HepG2 (cell line): ENCODE measurements around the gene PYGO2. TPM values are rescaled to one million over a fixed set of nuclear protein-coding genes. Genes with fewer than 3 reads are reported as not detected.

Experiments used
- CTCF ChIP-seq: sonication (generic); formaldehyde crosslinking; IDR thresholded peaks from 2 replicates; pipeline ENCODE4 v1.5.0; 2020; ENCODE audit warnings: mild to moderate bottlenecking, missing genetic modification reagents, moderate library complexity
- EED ChIP-seq: sonication (generic); formaldehyde crosslinking; IDR thresholded peaks from 2 replicates; pipeline ENCODE4 v1.5.0; 2020; ENCODE audit warnings: mild to moderate bottlenecking, missing genetic modification reagents
- FOXM1 ChIP-seq: sonication (generic); formaldehyde crosslinking; IDR thresholded peaks from 2 replicates; pipeline ENCODE4 v1.5.0; 2020; ENCODE audit warnings: missing genetic modification reagents
- HBP1 ChIP-seq: IDR thresholded peaks from 2 replicates; pipeline ENCODE4 v1.6.1; 2016; ENCODE audit warnings: low read depth, control low read depth
- HOXA9 ChIP-seq: sonication (generic); formaldehyde crosslinking; IDR thresholded peaks from 2 replicates; pipeline ENCODE4 v1.8.1; 2022; ENCODE audit warnings: missing genetic modification reagents, mild to moderate bottlenecking, moderate library complexity, borderline replicate concordance
- NFATC3 ChIP-seq: sonication (generic); formaldehyde crosslinking; IDR thresholded peaks from 2 replicates; pipeline ENCODE4 v1.5.1; 2020; ENCODE audit warnings: mild to moderate bottlenecking, missing genetic modification reagents
- PHF20 ChIP-seq: sonication (generic); formaldehyde crosslinking; IDR thresholded peaks from 2 replicates; pipeline ENCODE4 v1.5.0; 2020; ENCODE audit warnings: mild to moderate bottlenecking, missing genetic modification reagents
- SP1 ChIP-seq, 2 experiments: fragments of 450-650 bp in 1 of 2; sonication (generic) in 1 of 2; formaldehyde crosslinking in 1 of 2; IDR thresholded peaks; 2 replicates each; pipeline versions ENCODE4 v1.4.0 to v1.6.1; 2016 to 2020; ENCODE audit warnings: missing genetic modification reagents in 1 of 2
- ZBED4 ChIP-seq: sonication (generic); formaldehyde crosslinking; IDR thresholded peaks from 2 replicates; pipeline ENCODE4 v1.4.0; 2020; ENCODE audit warnings: missing genetic modification reagents, borderline replicate concordance
- ZNF543 ChIP-seq: sonication (generic); formaldehyde crosslinking; IDR thresholded peaks from 2 replicates; pipeline ENCODE4 v1.4.0; 2020; ENCODE audit warnings: mild to moderate bottlenecking, missing genetic modification reagents
- ZNF879 ChIP-seq: sonication (generic); formaldehyde crosslinking; IDR thresholded peaks from 2 replicates; pipeline ENCODE4 v1.8.1; 2023; ENCODE audit warnings: missing genetic modification reagents
- ZSCAN30 ChIP-seq: sonication (generic); formaldehyde crosslinking; IDR thresholded peaks from 2 replicates; pipeline ENCODE4 v1.5.0; 2020; ENCODE audit warnings: mild to moderate bottlenecking, missing genetic modification reagents
- polyA plus RNA-seq, 8 experiments: library from polyadenylated mRNA; depleted of rRNA in 3 of 8; stranded (reverse) in 7 of 8; unstranded in 1 of 8; fragments of >200 nt; fragmentation: Illumina TruSeq in 4 of 8; extraction: Trizol in 4 of 8; gene quantifications; 2 replicates each; pipeline versions ENCODE4 v1.2.1 to v1.2.3, GENCODE V29; 2011 to 2016; ENCODE audit warnings: low read depth in 4 of 8, missing spikeins in 1 of 8, mixed read lengths in 1 of 8; ENCODE audit not compliant: insufficient read depth in 1 of 8
- total RNA-seq, 5 experiments: library from RNA; depleted of rRNA; stranded (reverse); fragments of >200 nt; fragmentation: Illumina TruSeq; extraction: Trizol; gene quantifications; 2 replicates each; pipeline ENCODE4 v1.2.3, GENCODE V29; 2016; ENCODE audit warnings: low read depth in 1 of 5
- TF ChIP-seq, protein P1 (sequence below): sonication (generic); formaldehyde crosslinking; IDR thresholded peaks from 2 replicates; pipeline ENCODE4 v1.5.1; 2020; ENCODE audit warnings: missing genetic modification reagents, mild to moderate bottlenecking, borderline replicate concordance
- TF ChIP-seq, protein P2 (sequence below): sonication (generic); formaldehyde crosslinking; conservative IDR thresholded peaks from 2 replicates; pipeline ENCODE4 v1.8.0; 2022; ENCODE audit warnings: low read depth, missing genetic modification reagents
- TF ChIP-seq, protein P3 (sequence below): IDR thresholded peaks from 2 replicates; pipeline ENCODE4 v1.6.1; 2016; ENCODE audit warnings: low read depth

The PYGO2 gene
- total and polyA plus RNA-seq, 2 of the 13 experiments (the other 11 are each of a cell fraction or from before 2014, with no cell fraction given): 20.3 to 21.8 TPM

DNA sequence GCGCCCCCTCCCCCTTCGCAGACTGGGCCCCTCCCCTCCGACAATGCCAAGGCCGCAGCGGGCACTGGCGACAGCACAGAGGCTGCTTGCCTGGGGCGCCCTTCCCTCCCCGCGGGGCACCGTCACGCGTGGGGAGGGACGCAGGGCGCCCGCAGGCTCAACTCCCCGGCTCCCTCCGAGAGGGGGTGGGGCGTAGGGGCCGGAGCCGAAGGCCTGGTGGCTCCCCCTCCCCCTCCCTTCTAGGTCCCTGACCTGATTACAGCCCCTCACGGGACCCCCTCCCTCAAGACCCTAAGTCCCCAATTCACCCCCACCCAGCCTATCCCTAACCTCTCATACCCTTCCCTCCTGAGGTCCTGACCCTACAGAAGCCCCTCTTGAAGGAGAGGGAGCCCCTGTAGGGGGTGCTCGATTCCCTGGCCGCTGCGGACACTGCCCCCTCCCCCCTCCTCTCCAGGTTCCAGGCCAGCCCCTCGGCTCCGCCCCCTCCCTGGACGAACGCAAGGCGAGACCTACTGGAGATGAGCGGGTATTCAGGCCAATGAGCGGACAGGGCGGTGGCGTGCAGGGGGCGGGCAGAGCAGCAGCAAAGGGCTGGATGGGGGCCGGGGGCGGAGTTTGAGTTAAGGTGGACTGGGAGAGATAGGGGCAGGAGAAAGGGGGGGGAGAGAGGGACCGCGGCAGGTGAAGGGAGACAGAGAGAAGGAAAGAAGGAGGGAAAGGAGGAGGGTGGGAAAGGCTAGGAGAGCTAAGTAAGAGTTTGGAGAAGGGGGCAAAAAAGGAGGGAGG, 40.3 kb upstream of the PYGO2 start (continued):
- TF ChIP-seq CTCF: peak; percentile 71
- TF ChIP-seq NFATC3: no peak
- no peak for TF ChIP-seq EED
- TF ChIP-seq, protein P1, sequence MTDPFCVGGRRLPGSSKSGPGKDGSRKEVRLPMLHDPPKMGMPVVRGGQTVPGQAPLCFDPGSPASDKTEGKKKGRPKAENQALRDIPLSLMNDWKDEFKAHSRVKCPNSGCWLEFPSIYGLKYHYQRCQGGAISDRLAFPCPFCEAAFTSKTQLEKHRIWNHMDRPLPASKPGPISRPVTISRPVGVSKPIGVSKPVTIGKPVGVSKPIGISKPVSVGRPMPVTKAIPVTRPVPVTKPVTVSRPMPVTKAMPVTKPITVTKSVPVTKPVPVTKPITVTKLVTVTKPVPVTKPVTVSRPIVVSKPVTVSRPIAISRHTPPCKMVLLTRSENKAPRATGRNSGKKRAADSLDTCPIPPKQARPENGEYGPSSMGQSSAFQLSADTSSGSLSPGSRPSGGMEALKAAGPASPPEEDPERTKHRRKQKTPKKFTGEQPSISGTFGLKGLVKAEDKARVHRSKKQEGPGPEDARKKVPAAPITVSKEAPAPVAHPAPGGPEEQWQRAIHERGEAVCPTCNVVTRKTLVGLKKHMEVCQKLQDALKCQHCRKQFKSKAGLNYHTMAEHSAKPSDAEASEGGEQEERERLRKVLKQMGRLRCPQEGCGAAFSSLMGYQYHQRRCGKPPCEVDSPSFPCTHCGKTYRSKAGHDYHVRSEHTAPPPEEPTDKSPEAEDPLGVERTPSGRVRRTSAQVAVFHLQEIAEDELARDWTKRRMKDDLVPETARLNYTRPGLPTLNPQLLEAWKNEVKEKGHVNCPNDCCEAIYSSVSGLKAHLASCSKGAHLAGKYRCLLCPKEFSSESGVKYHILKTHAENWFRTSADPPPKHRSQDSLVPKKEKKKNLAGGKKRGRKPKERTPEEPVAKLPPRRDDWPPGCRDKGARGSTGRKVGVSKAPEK: no peak
- TF ChIP-seq PHF20 (CRISPR knock-in tag): no peak; the same call in 1 of the 2 replicates
- TF ChIP-seq SP1 (IDR thresholded peaks at IDR 0.05): no peak; the same call in 1 of the 2 replicates
- peak; percentile 87 for TF ChIP-seq SP1 (CRISPR knock-in tag; IDR thresholded peaks at IDR 0.05)
- no peak for TF ChIP-seq HOXA9 (CRISPR knock-in tag)
- TF ChIP-seq ZSCAN30 (CRISPR knock-in tag): no peak
- TF ChIP-seq ZNF543: no peak
- TF ChIP-seq, protein P2, sequence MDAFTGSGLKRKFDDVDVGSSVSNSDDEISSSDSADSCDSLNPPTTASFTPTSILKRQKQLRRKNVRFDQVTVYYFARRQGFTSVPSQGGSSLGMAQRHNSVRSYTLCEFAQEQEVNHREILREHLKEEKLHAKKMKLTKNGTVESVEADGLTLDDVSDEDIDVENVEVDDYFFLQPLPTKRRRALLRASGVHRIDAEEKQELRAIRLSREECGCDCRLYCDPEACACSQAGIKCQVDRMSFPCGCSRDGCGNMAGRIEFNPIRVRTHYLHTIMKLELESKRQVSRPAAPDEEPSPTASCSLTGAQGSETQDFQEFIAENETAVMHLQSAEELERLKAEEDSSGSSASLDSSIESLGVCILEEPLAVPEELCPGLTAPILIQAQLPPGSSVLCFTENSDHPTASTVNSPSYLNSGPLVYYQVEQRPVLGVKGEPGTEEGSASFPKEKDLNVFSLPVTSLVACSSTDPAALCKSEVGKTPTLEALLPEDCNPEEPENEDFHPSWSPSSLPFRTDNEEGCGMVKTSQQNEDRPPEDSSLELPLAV (CRISPR knock-in tag): no peak
- TF ChIP-seq, protein P3, sequence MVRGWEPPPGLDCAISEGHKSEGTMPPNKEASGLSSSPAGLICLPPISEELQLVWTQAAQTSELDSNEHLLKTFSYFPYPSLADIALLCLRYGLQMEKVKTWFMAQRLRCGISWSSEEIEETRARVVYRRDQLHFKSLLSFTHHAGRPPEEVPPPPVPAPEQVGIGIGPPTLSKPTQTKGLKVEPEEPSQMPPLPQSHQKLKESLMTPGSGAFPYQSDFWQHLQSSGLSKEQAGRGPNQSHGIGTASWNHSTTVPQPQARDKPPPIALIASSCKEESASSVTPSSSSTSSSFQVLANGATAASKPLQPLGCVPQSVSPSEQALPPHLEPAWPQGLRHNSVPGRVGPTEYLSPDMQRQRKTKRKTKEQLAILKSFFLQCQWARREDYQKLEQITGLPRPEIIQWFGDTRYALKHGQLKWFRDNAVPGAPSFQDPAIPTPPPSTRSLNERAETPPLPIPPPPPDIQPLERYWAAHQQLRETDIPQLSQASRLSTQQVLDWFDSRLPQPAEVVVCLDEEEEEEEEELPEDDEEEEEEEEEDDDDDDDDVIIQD (CRISPR knock-in tag): no peak
- no peak for TF ChIP-seq ZBED4 (CRISPR knock-in tag)
- no peak for TF ChIP-seq FOXM1 (CRISPR knock-in tag)
- TF ChIP-seq ZNF879 (CRISPR knock-in tag): no peak
- TF ChIP-seq HBP1 (CRISPR knock-in tag): no peak
